Stimulated activated CD8-positive, alpha-beta memory T cell treated with anti-CD3 and anti-CD28 coated beads, Interleukin-15, amount 100 ng/mL, for 4 hours (primary cell): ENCODE measurements around the gene MRPL27.
"Not testable (repeated sequence)": the region's sequence is repeated elsewhere in the genome, so short reads cannot be mapped to it uniquely, and the experiment has no call there.

Experiments
- DNase-seq, 2 donors: peaks; one replicate each; pipeline ENCODE4 v3.0.0-alpha.2; 2020; ENCODE audit warnings: low read depth in 2 of 2

The MRPL27 gene

GRCh38 chr17:50345432-50346312, 27.3 kb downstream of the MRPL27 start, which contains the start of gene XYLT2:
TSS of gene XYLT2 (plus strand) at chr17:50346126. CDS start at chr17:50346141, 15 bp downstream.
- DNase-seq, result peak; percentile 83 to 87

- DNase-seq, result no peak
Observed at GRCh38 chr17:50344731-50345365, 28.1 kb downstream of the MRPL27 start.

GRCh38 chr17:50339381-50339780, 33.6 kb downstream of the MRPL27 start:
- DNase-seq, result no peak

- DNase-seq, result no peak
Observed at GRCh38 chr17:50338645-50339044, 34.3 kb downstream of the MRPL27 start.

GRCh38 chr17:50337956-50338355, 35.0 kb downstream of the MRPL27 start:
- DNase-seq, result no peak

GRCh38 chr17:50333291-50334057, 39.5 kb downstream of the MRPL27 start:
- not testable (repeated sequence) for DNase-seq

GRCh38 chr17:50332196-50332595, 40.8 kb downstream of the MRPL27 start:
- no peak for DNase-seq

GRCh38 chr17:50331085-50331791, 41.7 kb downstream of the MRPL27 start:
- DNase-seq, result no peak

- DNase-seq, result no peak
Observed at GRCh38 chr17:50330151-50330775, 42.7 kb downstream of the MRPL27 start.

GRCh38 chr17:50329716-50330115, 43.3 kb downstream of the MRPL27 start:
- no peak for DNase-seq

- no peak for DNase-seq
Observed at GRCh38 chr17:50328363-50329325, 44.3 kb downstream of the MRPL27 start.

- no peak for DNase-seq
Observed at GRCh38 chr17:50326831-50327364, 46.1 kb downstream of the MRPL27 start.

GRCh38 chr17:50325906-50326305, 47.1 kb downstream of the MRPL27 start:
- no peak for DNase-seq

- no peak for DNase-seq
Observed at GRCh38 chr17:50323060-50323459, 49.9 kb downstream of the MRPL27 start.

GRCh38 chr17:50322271-50322670, 50.7 kb downstream of the MRPL27 start:
- no peak for DNase-seq

- no peak for DNase-seq
Observed at GRCh38 chr17:50319306-50320004, 53.5 kb downstream of the MRPL27 start.

- no peak for DNase-seq
Observed at GRCh38 chr17:50318501-50319285, 54.3 kb downstream of the MRPL27 start.
